Chondrocyte (in vitro differentiated cells): Measurements from ENCODE around the gene DGKG. TPM values are rescaled to one million over a fixed set of nuclear protein-coding genes. Genes with fewer than 3 reads are reported as not detected.

ENCODE experiments used
- DNase-seq: peaks from one replicate; pipeline ENCODE4 v3.0.0; 2021; ENCODE audit warnings: mixed read lengths, low spot score
- H3K27ac Mint-ChIP-seq: one replicate; pipeline ENCODE4 v1.8.0; 2021; ENCODE audit warnings: mild to moderate bottlenecking, moderate library complexity, mixed read lengths; ENCODE audit not compliant: unreplicated experiment
- H3K27me3 Mint-ChIP-seq: 2 replicates; pipeline ENCODE4 v1.8.0; 2021; ENCODE audit warnings: low read depth, mixed read lengths
- H3K36me3 Mint-ChIP-seq: 2 replicates; pipeline ENCODE4 v1.8.0; 2021; ENCODE audit warnings: low read depth, mixed read lengths
- H3K4me1 Mint-ChIP-seq: 2 replicates; pipeline ENCODE4 v1.8.0; 2021; ENCODE audit warnings: low read depth, mild to moderate bottlenecking, mixed read lengths
- H3K4me3 Mint-ChIP-seq: one replicate; pipeline ENCODE4 v1.8.0; 2021; ENCODE audit warnings: mild to moderate bottlenecking, moderate library complexity, mixed read lengths; ENCODE audit not compliant: unreplicated experiment
- H3K9me3 Mint-ChIP-seq: 2 replicates; pipeline ENCODE4 v1.8.0; 2021; ENCODE audit warnings: low read depth, mixed read lengths
- total RNA-seq: library from RNA; stranded (reverse); gene quantifications from 3 replicates; pipeline ENCODE4 v1.2.1, GENCODE V29; 2021
- TF ChIP-seq, protein P1 (sequence below): fragments of 200-600 bp; sonication (generic); IDR thresholded peaks from 2 replicates; pipeline ENCODE4 v1.5.0; 2021; ENCODE audit warnings: antibody characterized with exemption, mild to moderate bottlenecking, moderate library complexity

Gene DGKG
- total RNA-seq, 1 donor from 2014 or later: 1.6 TPM

DNA sequence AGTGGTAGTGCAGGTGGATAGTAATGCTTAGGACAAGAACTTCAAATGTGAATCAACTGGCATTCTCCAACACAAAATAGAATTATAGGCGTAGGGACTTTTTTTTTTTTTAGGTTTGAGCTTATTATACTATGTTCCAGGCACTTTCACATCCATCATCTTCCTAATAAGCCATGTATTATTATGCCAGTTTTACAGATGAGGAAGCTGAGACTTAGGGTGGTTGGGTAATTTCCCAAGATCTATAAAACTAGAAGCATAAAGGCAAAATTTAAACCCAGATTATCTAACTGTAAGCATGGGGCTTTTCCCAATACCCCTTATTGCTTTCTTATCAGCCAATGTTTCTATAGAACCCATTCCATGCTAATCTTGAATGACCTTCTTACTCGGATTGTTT, 178.0 kb downstream of the DGKG start:
- Mint-ChIP-seq H3K27ac (no peak overlapping the region), H3K27me3 (peaks cover 21% of the 10 kb centered on the region), H3K4me3 (no peak overlapping the region), H3K9me3 (no peaks in the 10 kb centered on the region), H3K4me1 (no peaks in the 10 kb centered on the region), H3K36me3 (peaks cover 2% of the 10 kb centered on the region)
- no peak for DNase-seq
- TF ChIP-seq, protein P1, sequence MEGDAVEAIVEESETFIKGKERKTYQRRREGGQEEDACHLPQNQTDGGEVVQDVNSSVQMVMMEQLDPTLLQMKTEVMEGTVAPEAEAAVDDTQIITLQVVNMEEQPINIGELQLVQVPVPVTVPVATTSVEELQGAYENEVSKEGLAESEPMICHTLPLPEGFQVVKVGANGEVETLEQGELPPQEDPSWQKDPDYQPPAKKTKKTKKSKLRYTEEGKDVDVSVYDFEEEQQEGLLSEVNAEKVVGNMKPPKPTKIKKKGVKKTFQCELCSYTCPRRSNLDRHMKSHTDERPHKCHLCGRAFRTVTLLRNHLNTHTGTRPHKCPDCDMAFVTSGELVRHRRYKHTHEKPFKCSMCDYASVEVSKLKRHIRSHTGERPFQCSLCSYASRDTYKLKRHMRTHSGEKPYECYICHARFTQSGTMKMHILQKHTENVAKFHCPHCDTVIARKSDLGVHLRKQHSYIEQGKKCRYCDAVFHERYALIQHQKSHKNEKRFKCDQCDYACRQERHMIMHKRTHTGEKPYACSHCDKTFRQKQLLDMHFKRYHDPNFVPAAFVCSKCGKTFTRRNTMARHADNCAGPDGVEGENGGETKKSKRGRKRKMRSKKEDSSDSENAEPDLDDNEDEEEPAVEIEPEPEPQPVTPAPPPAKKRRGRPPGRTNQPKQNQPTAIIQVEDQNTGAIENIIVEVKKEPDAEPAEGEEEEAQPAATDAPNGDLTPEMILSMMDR: no peak

DNA sequence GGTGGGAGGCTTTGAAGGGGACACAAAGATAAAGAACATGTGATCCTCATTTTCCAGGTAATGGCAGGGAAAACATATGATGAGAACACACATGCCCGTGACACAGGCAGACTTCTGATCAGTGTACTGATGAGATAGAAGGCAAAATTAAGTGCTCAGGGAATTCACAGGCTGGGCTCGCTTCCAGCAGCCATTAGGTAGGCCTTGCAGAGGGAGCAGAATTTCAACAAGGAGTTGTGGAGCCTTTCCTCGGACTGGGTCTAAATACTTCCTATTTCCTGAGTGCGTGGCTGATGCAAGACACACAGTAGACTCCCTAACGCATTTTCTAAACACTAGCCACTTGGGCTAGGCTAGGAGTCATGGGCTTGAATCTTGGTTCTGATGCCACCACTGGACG, 179.2 kb downstream of the DGKG start:
- no peak for DNase-seq
- Mint-ChIP-seq H3K4me3 (no peak overlapping the region), H3K4me1 (no peaks in the 10 kb centered on the region), H3K9me3 (no peaks in the 10 kb centered on the region), H3K27ac (no peak overlapping the region), H3K36me3 (peaks cover 5% of the 10 kb centered on the region), H3K27me3 (peaks cover 14% of the 10 kb centered on the region)
- TF ChIP-seq, protein P1: no peak

DNA sequence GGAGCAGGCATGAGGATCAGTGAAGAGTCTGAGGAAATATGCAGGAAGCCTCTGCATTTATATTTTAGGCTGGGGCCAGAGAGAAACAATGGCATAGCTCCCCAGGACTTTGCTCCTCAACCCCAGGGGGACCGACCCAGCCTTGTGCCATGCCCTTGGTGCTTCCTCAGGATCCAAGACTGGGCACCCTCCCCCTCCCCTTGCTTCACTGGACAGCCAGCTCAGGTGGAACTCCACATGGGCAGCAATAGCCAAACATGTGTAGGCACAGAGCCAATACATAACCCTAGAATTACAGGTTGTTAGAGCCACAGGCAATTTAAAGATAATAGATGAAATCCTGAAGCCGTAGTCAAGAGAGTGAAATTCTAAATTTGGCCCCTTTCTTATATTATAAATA, 180.1 kb downstream of the DGKG start:
- Mint-ChIP-seq H3K9me3 (no peaks in the 10 kb centered on the region), H3K4me1 (no peaks in the 10 kb centered on the region), H3K4me3 (no peak overlapping the region), H3K27me3 (peaks cover 8% of the 10 kb centered on the region), H3K36me3 (peaks cover 3% of the 10 kb centered on the region), H3K27ac (no peak overlapping the region)
- TF ChIP-seq, protein P1: no peak
- DNase-seq: no peak

DNA sequence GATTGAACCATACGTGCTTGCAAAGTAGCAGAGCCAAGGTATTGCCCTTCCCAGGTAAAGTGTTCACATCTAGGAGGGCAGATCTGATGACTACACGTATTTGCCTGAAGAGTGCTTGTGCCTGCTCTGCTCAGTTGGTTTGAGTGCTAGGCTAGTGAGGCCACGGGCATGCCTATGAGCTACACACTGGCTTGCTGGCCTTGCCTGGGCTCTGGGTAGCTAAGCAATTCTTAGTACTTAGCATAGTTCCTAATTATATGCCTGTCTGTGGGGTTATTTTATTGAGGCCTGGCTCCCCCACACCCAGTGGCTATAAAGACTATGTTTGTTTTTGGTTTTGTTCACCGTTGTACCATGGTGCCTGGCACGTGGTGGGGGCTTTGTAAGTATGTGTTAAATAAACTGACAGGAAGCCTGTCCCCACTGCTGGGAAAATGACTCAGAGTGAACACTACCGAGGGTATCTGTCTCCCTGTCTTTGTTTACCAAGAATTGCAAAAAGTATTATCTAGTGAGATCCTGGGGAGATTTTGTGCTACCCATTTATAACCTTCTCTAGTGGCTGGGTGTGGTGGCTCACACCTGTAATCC, 181.0 kb downstream of the DGKG start:
- H3K36me3 Mint-ChIP-seq: peaks cover 3% of the 10 kb centered on the region
- no peaks in the 10 kb centered on the region for H3K9me3 Mint-ChIP-seq
- TF ChIP-seq, protein P1: no peak
- H3K27me3 Mint-ChIP-seq: peaks cover 8% of the 10 kb centered on the region
- DNase-seq: no peak
- no peak overlapping the region for H3K4me3 Mint-ChIP-seq
- no peak overlapping the region for H3K27ac Mint-ChIP-seq
- H3K4me1 Mint-ChIP-seq: peaks cover 8% of the 10 kb centered on the region

DNA sequence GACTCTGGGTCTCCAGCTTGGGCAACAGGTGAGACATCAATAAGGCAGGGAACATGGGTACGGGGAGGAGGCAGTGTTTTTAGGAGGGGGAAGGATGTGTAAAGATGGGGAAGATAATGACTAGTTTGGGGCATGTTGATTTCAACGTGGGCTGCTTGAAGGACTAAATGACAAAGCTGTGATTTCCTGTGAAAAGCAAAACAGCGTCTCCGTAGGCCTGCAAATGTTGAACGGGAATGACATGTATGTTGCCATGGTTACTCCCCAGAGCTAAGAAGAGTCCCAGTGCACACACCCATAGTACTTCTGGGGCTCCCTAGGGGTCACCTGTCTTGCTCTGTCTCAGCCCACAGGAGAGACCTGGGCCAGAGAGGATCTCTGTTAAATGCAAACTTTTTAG, 181.9 kb downstream of the DGKG start:
- Mint-ChIP-seq H3K36me3 (peaks cover 3% of the 10 kb centered on the region), H3K4me3 (no peak overlapping the region), H3K27ac (no peak overlapping the region), H3K9me3 (no peaks in the 10 kb centered on the region), H3K27me3 (peaks cover 5% of the 10 kb centered on the region), H3K4me1 (peaks cover 14% of the 10 kb centered on the region)
- TF ChIP-seq, protein P1: no peak
- DNase-seq: no peak
